Activated T-cell treated with anti-CD3 and anti-CD28 coated beads for 4 hours (primary cell): ENCODE data around the gene CDKN1A.
"Not testable (repeated sequence)": the region's sequence is repeated elsewhere in the genome, so short reads cannot be mapped to it uniquely, and the experiment has no call there.

Experiments
- DNase-seq: peaks from one replicate; pipeline ENCODE4 v3.0.0-alpha.2; 2020

The CDKN1A gene

DNA sequence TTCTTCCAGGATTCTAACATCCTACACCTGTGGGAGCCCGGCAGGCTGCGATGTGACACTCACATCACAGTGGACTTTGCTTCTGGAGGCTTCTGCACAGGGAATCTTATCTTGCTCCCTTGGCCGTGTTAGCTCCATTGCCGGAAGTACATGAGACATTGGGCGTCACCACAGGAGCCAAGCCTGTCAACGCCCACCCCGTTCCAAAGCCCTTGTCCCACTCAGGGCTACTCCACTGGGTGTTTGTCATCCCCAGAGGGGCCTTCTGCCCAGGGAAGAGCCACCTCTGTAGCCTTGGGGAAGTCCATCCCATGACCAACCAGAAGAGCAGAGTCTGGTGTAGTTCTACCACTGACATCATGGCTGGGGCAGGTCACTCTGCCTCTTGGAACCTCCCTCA is 20.8 kb downstream of the CDKN1A start:
- no peak for DNase-seq

DNA sequence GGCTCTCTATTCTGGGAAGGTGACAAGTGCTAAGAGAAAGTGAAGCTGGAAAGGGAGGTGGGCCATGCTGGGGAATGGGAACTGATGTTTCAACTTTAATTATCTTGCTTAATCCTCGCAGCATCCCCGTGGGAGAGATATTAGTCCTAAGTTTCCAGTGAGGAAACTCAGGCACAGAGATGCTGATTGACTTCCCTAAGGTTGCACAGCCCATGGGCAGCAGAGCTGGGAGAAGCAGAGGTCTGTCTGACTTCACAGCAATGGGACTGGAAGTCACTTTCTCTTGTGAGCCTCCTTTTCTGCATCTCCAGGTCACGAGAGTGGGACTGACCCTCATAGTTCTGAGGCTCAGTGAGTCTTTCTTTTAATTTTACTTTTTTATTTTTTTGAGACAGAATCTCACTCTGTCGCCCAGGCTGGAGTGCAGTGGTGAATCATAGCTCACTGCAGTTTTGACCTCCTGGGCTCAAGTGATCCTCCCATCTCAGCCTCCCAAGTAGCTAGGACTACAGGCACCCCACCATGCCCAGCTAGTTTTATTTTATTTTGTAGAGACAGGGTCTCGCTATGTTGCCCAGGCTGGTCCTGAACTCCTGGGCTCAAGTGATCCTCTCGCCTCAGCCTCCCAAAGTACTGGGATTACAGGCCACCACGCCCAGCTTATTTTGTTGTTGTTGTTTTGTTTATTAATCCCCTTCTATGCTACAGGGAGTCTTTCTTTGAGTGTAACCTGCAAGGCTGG is 21.7 kb downstream of the CDKN1A start:
- no peak for DNase-seq

DNA sequence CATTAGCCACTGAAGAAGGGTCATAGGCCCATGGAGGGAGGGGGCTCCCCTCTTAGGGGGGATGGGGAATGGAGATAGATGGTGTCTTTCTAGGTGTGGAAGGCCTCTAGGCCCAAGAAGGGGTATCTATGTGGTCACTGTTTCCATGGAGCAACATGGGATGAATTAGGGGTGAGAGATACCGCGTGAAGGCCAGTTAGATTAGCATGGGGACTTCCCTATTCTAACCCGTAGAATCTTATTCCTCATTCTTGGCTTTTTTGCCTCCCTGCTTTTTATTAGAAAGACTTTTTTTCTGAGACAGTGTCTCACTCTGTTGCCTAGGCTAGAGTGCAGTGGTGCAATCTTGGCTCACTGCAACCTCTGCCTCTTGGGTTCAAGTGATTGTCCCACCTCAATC is 22.3 kb downstream of the CDKN1A start:
- no peak for DNase-seq

DNA sequence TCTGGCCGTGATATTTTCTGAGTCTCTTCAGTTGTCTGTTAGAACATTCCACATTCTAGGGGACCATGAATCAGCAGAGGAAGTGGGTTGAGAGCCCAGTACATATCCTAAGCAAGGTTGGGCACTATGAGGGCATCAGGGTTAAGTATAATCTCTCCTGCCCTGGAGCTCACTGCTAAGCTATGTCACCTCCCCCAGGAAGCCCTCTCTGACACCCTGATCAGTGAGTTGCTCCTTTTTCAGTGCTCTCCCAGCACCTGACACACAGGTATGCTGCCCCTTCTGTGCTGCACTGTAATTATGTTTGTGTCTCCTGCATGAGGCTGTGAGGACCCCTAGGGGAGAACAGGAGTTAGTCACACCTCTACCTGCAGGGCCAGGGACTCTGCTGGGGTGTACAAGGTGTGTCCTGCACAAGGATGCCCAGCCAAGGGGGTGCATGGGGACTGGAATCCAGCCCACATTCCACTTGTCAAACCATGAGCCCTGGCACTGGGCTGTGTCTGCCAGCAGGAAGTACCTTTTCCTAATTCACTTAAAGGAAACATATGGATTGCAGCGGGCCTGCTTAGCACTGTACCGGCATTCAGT is 23.0 kb downstream of the CDKN1A start:
- no peak for DNase-seq

DNA sequence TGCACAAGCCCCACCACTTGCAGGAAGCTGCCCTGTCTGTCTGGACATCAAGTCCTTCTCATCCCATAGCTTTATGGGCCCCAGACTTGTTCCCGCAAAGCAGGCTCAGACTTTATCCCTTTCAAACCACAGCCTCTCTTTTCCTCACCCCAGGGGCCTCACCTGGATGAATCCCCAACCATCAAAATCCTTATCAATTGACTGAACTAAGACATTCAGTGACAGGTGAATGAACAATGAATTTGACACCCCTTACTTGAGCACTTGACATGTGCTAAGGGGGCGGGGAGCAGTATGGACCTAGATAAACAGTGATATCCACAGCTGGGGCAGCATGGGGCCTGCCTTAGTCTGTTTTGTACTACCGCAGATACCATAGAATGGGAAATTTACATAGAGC is 24.1 kb downstream of the CDKN1A start:
- DNase-seq = no peak

DNA sequence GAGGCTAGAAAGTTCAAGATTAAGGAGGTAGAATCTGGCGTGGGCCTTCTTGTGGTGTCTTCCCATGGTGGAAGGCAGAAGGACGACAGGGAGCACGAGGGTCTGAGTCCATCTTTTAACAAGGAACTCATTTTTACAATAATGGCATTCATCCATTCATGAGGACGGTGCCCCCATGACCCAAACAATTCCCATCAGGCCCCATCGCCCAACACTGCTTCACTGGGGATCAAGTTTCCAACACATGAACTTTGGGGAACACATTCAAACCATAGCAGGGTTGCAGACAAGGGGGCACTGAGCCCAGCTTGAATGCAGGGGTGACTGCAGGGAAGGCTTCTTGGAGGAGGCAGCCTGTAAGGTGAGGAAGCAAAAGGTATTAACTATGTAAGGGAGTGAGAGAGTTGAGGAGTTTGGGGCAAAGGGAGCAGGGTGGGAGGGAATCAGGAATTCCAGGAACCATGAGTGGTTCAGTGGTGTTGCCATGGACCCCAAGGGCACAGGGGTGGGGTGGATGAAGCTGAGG is 24.6 kb downstream of the CDKN1A start:
- no peak for DNase-seq

DNA sequence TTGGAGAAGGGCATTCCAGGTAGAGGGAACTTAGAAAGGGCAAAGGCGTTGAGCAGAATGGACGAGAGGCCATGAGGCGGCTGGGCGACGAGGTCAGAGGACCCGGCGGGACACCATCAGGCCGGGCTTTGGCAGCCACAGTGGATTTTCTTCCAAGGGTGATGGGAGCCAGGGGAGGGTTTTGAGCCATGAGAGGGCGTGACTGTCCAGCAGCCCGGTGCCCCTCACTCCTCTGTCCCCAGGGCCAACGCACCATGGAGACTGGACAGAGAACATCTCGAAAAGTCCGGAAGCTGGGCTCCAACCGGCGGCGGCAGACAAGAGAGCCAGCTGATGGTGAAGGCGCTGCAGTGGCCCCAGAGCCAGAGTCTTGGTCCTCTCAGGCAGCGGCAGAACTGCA is 25.5 kb downstream of the CDKN1A start:
- no peak for DNase-seq

DNA sequence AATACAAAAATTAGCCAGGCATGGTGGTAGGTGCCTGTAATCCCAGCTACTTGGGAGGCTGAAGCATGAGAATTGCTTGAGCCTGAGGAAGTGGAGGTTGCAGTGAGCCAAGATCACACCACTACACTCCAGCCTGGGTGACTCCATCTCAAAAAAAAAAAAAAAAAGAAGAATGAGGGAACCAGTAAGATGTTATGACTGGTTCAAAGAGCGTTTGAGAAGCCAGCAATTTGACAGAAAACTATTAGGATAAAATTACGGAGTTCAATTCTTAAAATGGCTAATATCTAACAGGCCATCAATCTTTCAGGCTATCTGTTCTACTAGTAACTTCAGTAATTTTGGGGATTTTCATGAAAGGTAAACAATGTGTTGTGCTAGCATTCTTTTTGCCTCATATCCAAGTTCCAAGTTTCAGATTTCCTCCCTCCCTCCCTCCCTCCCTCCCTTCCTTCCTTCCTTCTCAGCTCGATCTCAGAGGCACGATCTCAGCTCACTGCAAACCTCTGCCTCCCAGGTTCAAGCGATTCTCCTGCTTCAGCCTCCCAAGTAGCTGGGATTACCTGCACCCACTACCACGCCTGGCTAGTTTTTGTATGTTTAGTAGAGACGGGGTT is 26.6 kb downstream of the CDKN1A start:
- DNase-seq = not testable (repeated sequence)

DNA sequence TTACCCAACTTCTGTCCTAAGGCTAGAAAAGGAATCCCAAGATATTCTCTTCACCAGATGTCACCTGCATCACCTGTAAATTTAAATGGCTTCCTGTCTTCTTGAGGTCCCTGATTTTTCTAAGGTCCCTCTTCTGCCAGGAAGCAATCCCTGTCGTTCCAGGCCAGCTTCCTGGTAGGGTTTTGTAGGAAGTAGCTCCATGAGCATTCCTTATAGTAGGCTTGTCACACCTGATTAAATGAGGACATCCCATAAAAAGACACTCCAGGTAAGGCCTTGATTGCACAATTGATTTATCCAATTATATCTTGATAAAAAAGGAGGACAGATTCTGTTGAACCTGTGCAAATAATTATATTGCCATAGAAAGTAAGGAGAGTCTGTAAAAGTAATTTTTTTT is 27.8 kb downstream of the CDKN1A start:
- DNase-seq = no peak

DNA sequence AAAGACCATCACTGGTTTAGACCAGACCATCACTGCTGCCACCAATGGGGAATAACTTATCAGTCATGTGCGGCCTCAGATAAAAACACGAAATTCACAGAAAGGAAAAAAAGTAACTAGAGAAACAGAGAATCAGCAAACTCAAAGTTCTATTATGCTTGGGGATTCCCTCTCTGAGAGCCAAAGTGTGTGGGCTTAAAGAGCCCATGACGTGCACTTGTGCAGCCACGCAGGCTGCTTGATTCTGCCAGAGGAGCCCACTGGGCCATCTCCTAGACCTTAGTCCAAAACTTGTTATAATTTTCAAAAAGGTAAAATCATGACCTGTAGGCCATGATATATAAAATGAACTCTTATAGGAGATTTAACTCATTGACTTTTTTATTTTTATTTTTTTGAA is 34.3 kb downstream of the CDKN1A start:
- DNase-seq = no peak

DNA sequence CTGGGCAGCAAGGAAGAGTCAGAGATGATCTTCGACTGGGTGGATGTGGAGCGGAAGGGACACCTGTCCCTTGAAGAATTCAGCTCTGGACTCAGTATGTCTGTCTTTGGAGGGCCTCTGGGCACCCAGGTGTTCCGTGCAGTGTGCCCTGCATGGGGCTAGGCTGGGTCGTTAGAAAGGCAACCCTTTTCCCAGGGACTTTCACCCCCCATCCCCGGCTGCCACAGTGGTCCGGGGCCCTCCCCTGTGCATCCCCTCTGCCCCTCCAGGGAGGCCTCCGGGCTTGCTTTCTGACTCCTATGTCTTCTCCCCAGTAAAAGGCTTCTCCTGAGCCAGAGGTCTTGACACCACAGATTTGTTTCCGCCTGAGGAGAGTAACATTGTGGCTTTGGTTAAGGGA is 35.3 kb downstream of the CDKN1A start:
- no peak for DNase-seq

DNA sequence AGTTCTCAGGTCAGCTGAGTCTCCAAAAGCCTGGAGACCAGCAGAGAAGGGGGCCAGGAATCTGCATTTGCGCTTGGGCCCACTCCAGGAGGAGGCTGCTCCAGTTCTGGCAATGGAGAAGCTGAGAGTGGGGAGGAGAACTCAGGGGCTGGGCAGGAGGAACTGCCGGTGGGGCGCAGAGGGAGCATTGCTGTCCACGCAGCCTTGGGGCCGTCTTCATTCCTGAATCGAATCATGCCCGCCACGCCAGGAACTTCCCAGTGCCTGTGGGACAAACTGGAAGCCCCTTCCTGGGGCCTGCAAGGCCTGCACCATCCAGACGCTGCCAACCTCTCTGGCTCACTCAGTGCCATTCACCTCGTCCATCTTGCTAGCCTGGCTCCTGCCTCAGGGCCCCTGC is 36.0 kb downstream of the CDKN1A start:
- DNase-seq = no peak

DNA sequence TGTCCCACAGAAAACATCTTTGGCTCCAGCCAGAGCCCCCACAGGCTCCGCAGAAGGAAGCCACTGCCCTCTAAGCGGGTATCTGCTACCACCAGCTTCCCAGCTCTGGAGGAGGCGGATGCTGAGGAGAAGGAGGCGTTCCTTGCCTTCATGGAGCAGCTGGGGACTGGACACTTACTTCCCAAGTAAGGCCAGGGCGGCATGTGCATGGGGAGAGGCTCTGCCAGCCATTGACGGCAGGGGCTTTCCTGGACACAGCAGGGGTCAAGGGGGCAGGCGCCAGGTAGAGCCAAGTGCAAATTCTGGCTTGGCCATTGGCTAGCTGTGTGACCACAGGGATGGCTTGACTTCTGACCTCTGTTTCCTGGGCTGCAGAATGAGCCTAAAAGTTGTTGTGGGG is 37.0 kb downstream of the CDKN1A start:
- DNase-seq = no peak

DNA sequence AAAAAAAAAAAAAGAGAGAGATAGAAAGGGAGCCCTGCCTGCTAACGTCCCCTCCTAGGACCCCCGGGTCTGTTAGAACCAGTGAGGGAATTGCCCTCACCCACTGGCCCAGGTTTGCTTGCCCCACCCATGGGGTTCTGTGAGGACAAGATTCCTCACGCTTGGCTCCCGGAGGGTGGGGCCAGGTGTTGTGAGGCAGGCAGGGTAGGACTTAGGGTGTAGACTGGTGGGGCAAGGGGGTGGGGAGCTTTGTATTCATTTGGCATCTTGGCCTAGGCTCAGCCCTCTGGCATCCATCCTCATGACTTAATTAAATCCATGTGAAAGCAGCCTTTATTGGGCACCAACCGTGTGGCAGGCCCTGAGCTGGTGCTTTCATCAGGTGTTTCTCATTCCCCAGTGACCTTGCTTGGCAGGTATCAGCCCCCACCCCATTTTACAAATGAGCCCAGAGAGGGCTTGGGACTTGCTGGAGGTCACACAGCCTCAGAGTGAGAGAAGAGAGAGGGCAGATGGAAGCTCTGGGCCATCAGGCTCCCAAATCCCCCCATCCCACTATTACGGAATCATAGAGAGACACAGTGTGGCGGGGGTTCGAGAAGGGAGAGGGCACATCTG is 38.1 kb downstream of the CDKN1A start:
- DNase-seq = no peak

DNA sequence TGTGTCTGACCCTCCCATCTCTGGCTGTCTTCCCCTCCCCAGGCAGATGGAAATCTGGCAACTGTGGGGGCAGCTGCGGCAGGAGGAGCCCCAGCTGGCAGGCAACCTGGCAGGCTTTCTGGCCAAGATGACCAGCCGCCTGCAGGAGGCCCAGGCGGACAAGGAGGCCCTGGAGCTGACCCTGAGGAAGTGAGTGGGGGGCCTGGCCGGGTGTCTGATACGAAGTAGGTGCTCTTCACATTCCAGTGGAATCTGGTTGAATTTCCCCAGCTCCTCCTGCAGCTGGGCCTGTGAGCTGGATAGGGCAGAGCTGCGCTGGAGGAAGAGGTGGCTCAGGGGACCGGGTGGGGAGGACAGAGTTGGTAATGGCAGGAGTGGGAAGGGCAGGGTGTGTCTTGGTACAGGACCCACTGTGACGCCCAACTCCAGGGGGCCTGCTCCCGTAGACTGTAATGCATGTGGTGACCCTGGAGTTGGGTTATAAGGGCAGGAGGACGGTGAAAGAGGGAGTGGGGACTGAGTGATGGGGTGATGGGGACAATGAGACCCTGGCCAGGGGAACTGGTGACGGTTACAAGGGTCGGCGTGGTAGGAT is 38.8 kb downstream of the CDKN1A start:
- DNase-seq = no peak

DNA sequence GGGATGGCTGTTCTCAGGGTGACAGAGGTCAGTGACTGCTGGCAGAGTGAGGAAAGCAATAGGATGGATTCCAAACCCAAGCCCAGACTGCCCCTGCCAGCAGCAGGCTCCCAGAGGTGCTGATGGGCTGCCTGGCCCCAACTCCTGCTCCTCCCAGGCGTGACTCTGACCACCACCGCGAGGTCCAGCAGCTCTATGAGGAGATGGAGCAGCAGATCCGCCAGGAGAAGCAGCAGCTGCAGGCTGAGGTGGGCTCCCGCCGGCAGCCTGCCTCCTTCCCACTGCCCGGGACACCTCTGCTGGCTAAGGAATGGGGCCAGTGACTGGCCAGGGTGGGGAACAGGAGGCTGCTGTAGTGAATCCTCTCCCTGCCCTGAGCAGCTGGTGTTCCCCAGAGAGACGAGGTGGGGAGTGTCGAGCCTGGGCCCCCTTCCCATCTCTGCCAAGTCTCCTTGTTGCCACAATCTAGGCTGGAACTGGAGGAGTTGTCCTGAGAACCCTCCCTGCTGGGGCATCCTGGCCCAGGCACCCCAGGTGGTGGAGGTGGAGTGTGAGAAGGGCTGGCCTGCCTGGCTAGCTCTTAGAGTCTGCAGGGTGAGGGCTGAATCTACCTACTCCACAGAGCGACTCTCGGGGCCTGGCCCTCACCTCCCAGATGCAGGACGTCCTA is 39.5 kb downstream of the CDKN1A start:
- no peak for DNase-seq

DNA sequence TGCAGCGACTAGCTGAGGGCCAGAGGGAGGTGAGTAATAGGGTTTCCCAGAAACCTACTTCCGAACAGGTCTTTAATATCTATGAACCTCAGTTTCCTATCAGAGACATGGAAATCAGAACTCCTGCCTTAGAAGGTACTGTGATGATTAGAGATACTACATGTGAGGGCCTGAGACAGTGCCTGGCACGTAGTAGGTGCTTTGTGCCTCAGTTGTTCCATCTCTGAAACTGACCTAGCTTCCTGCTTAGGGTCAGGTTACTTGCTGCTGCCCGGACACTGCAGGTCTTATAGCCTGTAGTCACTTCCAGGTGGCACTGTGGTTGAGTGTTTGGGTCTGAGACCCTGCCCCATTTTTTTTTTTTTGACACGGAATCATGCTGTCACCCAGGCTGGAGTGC is 40.0 kb downstream of the CDKN1A start:
- no peak for DNase-seq

DNA sequence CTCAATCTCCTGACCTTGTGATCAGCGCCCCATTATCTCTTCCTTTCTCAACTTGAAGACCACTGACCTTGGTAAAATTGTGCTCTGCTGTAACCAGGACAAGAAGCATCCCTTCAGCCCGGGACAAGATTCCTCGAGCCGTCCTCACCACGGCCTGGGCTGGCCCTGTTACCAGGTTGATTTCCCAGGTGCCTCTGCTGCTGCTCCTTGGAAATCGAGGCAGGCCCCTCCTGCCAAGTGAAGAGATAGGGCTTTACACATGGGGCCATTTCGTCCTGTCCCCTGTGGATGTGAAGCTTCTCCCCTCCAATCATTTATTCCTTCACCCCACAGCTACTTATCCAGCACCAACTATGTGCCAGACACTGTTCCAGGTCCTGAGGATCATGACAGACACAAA is 40.6 kb downstream of the CDKN1A start:
- DNase-seq = no peak

DNA sequence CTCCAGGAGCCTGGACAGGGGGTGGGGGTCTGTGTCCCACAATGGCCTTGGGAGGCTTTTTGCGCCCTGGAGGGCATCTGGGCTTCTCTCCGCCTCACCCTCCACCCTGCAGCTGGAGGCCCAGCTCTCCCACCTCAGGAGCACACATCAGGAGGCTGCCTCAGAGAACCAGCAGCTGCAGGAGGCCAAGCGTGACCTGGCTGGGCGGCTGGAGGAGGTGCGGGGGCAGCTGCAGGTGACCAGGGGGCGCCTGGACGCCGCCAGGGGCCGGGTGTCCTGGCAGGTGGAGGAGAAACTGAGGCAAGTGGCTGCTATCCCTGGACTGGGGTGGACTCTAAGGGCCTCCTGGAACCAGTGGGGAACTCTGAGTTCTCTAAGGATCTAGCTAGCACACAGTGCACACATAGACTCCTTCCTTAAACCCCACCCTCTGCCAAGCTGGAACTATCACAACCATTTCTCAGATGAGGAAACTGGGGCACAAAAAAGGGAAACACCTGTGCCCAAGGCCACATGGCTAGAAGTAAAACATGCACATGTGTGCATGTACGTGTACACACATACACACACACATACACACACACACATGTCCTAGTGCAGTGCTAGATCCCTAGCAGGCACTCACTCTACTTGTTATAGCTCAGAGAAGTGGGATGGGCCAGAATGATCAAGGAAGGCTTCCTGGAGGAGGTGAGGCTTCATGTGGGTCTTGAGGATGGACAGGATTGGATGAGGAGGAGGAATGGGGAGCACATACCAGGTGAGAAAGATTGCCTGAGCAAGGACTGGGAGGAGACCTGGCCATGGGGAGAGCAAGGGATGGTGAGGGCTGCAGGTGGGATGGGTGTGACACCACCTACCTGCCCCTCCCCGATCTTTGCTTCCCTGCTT is 42.0 kb downstream of the CDKN1A start:
- no peak for DNase-seq

DNA sequence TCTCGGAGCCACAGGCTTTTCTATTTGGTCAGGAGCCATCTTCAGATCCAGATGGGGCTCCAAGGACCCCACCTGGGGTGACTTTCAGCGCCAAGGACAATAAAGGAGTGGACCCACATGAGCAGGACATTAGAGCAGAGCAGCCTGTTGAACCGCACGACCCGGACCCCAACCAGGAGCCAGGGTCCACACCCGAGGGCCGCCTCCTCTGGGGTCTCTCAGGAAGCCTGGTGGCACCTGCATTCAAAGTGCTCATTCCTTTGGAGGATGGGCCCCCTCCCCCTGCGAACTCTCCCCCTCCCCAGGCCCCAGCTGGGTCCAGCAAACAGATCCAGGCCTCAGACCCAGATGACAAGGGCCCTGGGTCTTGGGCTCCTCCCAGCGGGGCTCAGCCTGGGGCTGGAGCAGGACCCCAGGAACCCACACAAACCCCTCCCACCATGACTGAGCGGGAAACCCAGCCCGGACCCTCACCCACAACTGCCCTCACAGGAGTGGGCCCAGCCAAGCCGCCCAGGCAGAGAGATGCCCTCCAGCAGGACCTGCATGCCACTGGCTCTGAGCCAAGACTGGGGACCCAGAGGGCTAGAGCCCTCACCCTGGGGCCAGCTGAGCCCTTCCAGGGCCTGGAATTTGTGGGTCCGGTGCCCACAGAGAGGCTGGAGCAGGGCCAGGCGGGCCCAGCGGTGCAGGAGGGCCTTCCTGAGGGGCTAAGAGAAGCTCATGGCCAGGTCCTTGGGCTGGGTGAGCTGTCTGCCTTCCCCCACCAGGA is 43.0 kb downstream of the CDKN1A start:
- DNase-seq = no peak

DNA sequence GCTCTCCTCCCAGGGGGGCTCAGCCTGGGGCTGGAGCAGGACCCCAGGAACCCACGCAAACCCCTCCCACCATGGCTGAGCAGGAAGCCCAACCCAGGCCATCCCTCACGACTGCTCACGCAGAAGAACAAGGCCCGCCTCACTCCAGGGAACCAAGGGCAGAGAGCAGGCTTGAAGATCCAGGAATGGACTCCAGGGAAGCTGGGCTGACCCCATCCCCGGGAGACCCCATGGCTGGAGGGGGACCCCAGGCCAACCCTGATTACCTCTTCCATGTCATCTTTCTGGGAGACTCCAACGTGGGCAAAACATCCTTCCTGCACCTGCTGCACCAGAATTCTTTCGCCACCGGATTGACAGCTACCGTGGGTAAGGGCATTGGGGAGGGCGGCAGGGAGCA is 43.9 kb downstream of the CDKN1A start:
- DNase-seq = no peak
